Stimulated activated CD4-positive, alpha-beta T cell treated with anti-CD3 and anti-CD28 coated beads, Interleukin-4, amount 100 ng/mL, for 24 hours (primary cell): ENCODE data around the gene TRIM52.
"Not testable (repeated sequence)": the region's sequence is repeated elsewhere in the genome, so short reads cannot be mapped to it uniquely, and the experiment has no call there.

Experiments
- DNase-seq: peaks from one replicate; pipeline ENCODE4 v3.0.0-alpha.2; 2020

The TRIM52 gene

DNA sequence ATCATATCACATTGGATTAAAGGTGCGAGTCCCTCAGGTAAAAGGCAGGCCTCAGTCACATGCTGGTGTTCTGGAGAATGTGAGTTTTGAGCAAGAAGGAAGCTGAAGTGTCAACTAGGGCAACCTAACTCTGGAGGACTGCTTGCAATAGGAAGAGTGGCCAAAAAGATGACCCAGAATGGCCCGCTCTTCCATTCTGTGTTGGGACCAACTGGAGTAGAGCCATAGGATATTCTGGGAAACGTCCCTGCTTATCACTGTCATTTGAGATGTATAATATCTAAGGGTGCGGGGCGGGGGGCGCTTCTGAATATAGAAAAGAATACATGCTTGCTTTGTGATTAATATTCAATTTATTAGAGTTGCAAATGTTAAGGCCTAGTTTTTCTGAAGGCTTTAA, 48.9 kb downstream of the TRIM52 start:
- DNase-seq = no peak

DNA sequence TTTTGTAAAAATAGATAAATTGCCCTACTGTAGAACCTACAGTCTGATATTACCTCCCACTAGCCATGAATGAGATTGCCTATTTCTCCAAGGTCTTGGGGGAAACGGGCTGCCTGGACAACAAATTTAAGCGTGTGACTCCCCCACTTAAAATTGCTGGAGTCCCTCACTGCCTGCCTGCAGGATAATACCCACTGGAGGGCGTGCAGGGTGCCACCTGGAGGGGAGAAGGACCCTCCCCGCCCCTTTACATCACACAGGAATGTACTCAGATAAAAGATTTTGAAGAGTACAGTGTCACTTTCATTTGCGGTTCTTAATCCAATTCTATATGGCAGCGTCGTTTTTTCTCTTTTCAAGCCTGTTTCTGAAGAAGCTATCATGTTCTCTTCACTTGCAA, 49.7 kb downstream of the TRIM52 start:
- DNase-seq = no peak

DNA sequence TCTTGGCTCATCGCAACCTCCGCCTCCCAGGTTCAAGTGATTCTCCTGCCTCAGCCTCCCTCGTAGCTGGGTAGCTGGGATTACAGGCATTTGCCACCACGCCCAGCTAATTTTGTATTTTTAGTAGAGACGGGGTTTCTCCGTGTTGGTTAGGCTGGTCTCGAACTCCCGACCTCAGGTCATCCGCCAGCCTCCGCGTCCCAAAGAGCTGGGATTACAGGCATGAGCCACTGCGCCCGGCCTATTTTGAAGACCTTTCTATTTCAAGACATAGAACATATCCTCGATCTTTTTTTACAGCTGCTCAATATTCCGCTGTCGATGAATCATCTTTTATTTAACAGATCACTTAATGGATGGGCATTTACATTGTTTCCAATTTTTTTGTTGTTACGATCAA, 50.2 kb downstream of the TRIM52 start:
- DNase-seq = not testable (repeated sequence)

DNA sequence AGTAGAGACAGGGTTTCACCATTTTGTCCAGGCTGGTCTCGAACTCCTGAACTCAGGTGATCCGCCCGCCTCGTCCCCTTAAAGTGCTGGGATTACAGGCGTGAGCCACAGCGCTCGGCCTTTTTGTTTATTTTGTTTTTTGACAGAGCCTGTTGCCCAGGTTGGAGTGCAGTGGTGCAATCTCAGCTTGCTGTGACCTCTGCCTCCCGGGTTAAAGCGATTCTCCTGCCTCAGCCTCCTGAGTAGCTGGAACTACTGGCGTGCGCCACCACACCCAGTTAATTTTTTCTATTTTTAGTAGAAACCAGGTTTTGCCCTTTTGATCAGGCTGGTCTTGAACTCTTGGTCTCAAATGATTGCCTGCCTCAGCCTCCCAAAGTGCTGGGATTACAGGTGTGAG, 50.8 kb downstream of the TRIM52 start:
- not testable (repeated sequence) for DNase-seq

DNA sequence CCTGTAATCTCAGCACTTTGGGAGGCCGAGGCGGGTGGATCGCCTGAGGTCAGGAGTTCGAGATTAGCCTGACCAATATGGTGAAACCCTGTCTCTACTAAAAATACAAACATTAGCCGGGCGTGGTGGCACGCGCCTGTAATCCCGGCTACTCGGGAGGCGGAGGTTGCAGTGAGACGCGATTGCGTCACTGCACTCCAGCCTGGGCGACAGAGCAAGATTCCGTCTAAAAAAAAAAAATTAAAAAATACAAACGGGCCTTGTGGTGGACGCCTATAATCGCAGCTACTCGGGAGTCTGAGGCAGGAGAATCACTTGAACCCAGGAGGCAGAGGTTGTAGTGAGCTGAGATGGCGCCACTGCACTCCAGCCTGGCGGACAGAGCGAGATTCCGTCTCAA, 51.9 kb downstream of the TRIM52 start:
- DNase-seq = not testable (repeated sequence)

DNA sequence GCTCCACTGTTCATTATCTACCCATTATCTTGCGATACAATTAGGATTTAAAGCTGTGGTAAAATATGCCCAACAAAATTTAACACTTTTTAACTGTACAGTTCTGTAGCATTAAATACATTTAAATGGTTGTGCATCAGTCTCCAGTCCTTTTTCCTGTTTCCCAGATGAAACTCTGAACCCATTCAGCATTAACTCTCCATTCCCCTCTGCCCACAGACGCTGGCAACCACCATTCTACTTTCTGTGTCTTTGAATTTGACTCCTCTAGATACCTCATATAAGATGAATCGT, 53.0 kb downstream of the TRIM52 start:
- no peak for DNase-seq

DNA sequence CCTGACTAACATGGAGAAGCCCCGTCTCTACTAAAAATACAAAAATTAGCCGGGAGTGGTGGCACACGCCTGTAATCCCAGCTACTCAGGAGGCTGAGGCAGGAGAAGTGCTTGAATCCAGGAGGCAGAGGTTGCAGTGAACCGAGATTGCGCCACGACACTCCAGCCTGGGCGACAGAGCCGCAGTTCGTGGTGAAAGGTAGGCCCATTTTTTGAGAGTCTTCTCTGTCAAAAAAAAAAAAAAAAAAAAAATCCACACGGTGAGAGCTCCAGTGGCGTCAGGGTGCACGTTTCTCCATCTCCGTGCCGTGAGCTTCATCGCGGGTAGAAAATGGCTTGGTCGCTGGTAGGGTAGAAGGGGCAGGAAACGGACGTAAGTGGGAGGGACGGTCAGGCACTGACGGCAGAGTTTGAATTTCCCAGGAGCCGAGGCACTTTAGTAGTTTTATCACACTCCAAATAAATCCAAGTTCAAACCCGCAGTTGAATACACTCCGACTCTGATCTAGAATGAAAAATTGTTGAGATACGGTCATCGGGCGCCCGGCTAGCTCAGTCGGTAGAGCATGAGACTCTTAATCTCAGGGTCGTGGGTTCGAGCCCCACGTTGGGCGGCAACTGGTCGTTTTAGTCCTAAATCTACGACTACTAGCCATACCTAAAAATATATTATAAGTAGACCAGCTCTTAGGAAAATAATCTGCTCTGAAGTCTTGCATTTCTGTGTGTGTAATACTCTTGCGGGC, 53.6 kb downstream of the TRIM52 start:
- peak; percentile 87 for DNase-seq

DNA sequence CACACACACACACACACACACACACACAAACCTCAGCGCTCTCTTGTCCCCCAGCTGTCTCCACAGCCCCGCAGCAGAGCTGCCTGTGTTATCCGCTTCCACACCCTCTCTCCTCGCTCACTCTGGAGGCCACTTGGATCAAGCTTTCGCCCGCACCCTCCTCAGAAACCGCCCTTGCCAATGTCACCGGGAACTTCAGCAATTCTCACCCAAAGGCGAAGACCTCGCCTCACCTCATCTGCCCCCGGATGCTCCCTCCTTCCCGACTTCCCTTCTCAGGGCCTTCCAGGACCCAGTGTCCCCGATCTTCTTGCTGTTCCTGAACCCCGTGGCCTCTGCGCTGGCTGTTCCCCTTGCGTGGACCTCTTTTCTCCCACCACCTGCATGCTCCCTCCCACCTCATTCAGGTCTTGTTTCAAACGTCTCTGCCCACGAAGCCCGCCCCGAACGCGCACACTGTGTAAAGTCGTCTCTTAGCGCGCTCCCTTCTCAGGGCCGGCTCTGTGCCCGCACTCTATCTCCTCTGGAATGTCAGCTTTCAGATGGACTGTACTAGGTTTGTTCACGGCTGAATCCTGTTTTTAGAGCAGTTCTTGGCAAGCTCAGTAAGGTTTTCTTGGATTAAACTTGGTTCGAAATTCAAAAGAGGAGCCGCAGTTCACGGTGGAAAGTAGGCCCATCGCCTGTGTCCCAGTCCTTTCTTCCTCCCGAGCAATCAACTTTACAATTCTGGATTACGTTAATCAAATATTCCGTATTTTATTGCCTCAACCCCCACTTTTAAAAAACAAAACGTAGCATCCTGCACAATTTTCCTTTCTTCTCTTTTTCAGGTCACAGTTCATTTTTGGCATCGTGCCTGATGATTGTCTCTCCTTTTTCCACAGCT, 54.9 kb downstream of the TRIM52 start:
- DNase-seq = peak; percentile 35
